ENCODE data around the gene NCBP3. TPM values are rescaled to one million over a fixed set of nuclear protein-coding genes. Genes with fewer than 3 reads are reported as not detected.

NCBP3 gene
- total and polyA plus RNA-seq, 9 of the 15 experiments (the other 6 are each of a cell fraction or from before 2014, with no cell fraction given): 3.1 to 25.5 (median 20.5) TPM

- DNase-seq (ENCODE audit: extremely low read depth in 1 of 4, low spot score in 3 of 4): no peak
- H3K9me1 ChIP-seq (ENCODE audit: control insufficient read depth, insufficient read depth, low read length): no peaks in the 10 kb centered on the region
- POLR2A ChIA-PET: interaction anchor here (0.6 kb wide), 3 partner anchors 11 to 321 kb away, joined by 3 read pairs; no protein-coding TSS in a partner anchor
- no peaks in the 10 kb centered on the region for H3K27me3 ChIP-seq (ENCODE audit: control insufficient read depth in 2 of 2, insufficient read depth in 2 of 2, low read length in 2 of 2)
- H4K20me1 ChIP-seq (replicated peaks; ENCODE audit: control insufficient read depth, insufficient read depth, low read length): no peaks in the 10 kb centered on the region
- H3K79me2 ChIP-seq (ENCODE audit: control insufficient read depth, insufficient read depth, low read length): no peaks in the 10 kb centered on the region
- no peak for ATAC-seq
- 92% methylated on average over 5 of the region's 5 CpGs for WGBS (ENCODE audit: insufficient coverage, low coverage, missing lambda C conversion rate)
- no peaks in the 10 kb centered on the region for H3K9me3 ChIP-seq (replicated peaks; ENCODE audit: control insufficient read depth, insufficient read depth, low read depth, low read length)
- in situ Hi-C loops (cut with MboI): no loop called here
- CTCF ChIA-PET (ENCODE audit: low intra/inter-chr PET ratio): no interaction called here
- H3K4me3 ChIP-seq: no peak overlapping the region
- no peak for TF ChIP-seq VEZF1 (CRISPR knock-in tag; IDR thresholded peaks at IDR 0.05)
- no peak for TF ChIP-seq ZNF561 (CRISPR knock-in tag; conservative IDR thresholded peaks at IDR 0.05)
- no peak for TF ChIP-seq ZNF263 (CRISPR knock-in tag; IDR thresholded peaks at IDR 0.05; ENCODE audit: borderline replicate concordance)
- TF ChIP-seq SIN3B (IDR thresholded peaks at IDR 0.05; ENCODE audit: low read depth): no peak
- no peak for TF ChIP-seq TAF9B (IDR thresholded peaks at IDR 0.05; ENCODE audit: partially characterized antibody)
- H3K4me2 ChIP-seq (ENCODE audit: insufficient read depth, low read length): no peak overlapping the region
- no peaks in the 10 kb centered on the region for H3K4me1 ChIP-seq (replicated peaks in 1 of 2; ENCODE audit: control insufficient read depth in 2 of 2, insufficient read depth in 2 of 2, low read length in 2 of 2)
- peaks cover 55% of the 10 kb centered on the region; the same call in 1 of the 3 replicates for H3K36me3 ChIP-seq (ENCODE audit: control insufficient read depth, insufficient read depth, low read length)
- intact Hi-C loops (cut with micrococcal nuclease): no loop called here
- H3K9ac ChIP-seq (ENCODE audit: insufficient read depth in 1 of 2, low read depth in 2 of 2, low read length in 2 of 2): peak overlapping the region in 1 of 2 experiments; percentile 26; a peak in 1 of 4 replicates
- H2AFZ ChIP-seq (ENCODE audit: low read depth, low read length): no peak overlapping the region
- no peak overlapping the region for H3K27ac ChIP-seq (ENCODE audit: extremely low read depth, low read depth, low read length)
- BruUV-seq (replicated peaks): no TSS peak
- FAIRE-seq: no peak
Measured at GRCh38 chr17:3879186-3879585, 33.1 kb upstream of the NCBP3 start.
